ENCODE data around the gene PRMT1. TPM values are rescaled to one million over a fixed set of nuclear protein-coding genes. Genes with fewer than 3 reads are reported as not detected.

The PRMT1 gene
- total RNA-seq, result 329 and 369 TPM in 2 replicates

DNA sequence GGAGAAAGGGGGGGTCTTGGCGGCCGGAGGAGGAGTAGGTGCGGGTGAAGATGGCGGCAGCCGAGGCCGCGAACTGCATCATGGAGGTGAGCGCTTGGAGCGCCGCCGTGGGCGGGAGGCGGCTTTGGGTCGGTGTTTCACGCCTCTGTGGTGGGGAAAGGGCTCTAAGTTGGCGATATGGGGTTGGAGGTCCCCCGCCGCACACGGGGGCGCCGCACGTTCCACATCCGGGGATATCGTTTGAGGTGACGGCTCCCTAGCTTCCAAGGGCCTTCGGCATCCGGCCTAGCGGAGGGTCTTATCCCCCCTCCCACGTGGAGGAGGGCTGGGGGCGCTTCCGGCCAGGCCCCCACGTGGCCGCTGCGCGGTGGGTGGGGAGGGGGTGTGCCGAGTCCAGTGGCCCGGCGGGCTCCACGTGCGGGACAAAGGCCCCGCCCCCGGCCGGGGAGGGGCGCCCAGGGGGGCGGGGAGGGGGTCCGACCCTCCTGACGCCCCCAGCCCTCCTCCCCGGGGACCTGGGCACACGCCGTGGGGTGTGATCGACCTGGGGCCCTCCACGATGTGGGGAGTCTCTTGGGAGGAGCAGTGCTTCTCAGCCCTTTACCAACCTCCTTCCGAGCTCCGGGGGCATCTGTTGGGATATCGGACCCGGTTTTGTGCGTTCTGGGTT, at the start of gene PRMT1:
Gene PRMT1 (plus strand): TSS at position 41 of the 670 bp plus-strand sequence. CDS start 10 bp downstream, at position 51.

DNA sequence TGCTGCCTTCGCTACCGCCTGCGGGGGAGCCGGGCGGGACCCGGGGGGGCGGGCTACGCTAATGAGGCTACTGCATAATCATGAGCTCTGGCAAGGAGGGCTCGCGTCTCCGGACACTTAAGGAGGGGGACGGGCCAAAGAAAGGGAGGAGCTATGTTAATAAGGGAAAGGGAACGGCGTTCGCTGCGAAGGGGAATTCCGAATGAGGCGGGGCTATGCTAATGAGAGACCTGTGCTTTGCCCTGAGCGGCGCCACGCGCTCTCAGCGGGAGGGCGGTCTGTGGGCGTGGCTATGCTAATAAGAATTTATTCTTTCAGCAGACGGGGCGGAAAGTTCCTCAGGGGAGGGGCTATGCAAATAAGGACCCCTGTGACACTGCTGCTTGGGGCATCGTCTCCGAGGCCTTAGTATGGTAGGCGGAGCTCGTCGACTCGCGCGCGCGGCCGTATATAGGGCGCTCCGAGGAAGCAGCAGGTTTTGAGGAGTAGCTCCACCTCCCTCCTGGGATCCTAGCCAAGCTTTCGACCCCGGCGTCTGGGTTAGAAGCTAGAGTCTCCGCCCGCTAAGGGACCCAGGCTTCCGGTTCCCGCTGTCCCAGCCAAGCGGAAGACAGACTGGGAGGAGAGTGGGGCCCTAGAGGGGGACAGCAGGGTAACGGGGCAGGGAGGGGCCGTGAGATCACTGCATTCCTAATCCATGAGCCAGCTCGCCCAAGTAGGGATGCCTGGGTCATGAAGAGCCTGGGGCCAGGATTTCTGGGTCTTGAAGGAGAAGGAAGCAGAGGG, 36.8 kb upstream of the PRMT1 start, which contains the start of gene RRAS:
Gene RRAS (minus strand): TSS at position 31 of the 786 bp plus-strand sequence. CDS start 45 bp downstream, outside the sequence.

DNA sequence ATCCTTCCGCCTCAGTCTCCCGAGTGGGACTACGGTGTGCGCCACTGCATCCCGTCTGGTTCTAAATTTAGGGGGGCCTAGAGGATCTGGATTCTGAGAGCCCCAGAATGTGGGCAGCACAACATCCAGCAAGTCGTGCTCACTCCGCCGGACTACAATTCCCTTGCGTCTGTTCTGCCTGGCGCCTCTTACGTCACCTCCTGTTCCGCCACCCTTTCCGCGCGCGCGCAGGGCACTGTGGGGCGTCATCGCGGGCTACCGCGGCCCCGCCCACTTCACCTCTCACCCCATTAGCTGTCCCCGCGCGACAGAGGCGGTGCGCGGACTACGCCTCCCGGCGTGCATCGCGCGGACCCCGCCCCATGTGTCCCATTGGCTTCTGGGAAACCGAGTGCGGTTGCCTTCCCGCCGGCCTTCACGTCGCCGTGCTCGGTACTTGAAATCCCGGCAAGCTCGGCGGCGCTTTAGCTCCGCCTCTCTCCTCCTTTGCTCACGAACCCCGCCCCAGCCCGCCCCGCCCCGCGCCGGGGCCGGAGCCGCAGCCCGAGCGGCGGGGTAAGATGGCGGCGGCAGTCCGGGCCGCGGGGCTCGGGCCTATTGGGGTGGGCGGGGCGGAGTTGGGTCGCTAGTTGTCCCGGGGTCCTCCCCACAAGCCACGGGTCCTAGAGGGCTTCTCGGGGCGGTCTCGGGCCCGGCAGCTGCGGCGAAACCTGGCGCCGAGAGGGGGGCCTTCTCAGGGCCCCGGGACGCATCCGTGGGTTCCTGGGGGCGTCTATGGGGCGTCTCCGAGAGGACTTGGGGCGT, 35.2 kb upstream of the PRMT1 start, which contains the start of gene SCAF1:
Gene SCAF1 (plus strand): TSS at position 522 of the 804 bp plus-strand sequence. CDS start 2,818 bp downstream, outside the sequence.

DNA sequence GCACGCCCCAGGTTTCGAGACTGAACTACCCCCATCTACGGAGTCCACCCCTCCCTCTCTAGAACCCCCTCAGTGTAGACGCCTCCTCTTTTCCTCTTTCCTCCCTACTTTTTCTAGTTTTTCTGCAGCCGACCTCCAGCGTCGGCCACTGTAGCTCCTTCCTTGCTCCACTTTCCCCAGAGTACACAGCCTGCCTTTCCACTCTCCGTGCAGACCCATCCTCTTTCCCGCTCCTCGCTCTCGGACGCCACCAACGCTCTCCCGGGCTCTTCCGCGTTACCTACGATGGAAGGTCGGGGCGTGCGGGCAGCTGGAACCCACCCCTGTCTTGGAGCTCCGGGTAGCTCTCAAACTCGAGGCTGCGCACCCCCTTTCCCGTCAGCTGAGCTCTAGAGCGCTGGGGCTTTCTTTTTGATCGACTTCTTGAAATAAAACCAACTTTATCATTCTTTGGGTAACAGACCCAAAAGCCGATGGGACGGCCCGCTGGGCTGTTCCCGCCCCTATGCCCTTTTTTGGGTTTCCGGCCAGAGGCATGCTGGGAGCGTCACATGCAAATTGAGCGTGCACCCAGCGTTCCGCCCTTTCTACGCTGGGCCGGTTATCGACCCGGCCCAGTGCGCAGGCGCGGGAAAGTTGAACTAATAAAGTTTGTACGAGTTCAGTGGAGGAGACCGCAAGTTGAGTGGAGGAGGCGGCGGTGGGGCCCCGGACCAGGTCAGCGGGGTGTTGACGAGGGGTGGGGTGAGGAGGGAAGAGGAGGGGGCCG, 11.5 kb upstream of the PRMT1 start, which contains the start of the genes BCL2L12 and IRF3:
Gene BCL2L12 (plus strand): TSS at position 583 of the 769 bp plus-strand sequence. CDS start 760 bp downstream, outside the sequence.
Gene IRF3 (minus strand): TSS at position 507 of the 769 bp plus-strand sequence. CDS start 1,019 bp downstream, outside the sequence.

DNA sequence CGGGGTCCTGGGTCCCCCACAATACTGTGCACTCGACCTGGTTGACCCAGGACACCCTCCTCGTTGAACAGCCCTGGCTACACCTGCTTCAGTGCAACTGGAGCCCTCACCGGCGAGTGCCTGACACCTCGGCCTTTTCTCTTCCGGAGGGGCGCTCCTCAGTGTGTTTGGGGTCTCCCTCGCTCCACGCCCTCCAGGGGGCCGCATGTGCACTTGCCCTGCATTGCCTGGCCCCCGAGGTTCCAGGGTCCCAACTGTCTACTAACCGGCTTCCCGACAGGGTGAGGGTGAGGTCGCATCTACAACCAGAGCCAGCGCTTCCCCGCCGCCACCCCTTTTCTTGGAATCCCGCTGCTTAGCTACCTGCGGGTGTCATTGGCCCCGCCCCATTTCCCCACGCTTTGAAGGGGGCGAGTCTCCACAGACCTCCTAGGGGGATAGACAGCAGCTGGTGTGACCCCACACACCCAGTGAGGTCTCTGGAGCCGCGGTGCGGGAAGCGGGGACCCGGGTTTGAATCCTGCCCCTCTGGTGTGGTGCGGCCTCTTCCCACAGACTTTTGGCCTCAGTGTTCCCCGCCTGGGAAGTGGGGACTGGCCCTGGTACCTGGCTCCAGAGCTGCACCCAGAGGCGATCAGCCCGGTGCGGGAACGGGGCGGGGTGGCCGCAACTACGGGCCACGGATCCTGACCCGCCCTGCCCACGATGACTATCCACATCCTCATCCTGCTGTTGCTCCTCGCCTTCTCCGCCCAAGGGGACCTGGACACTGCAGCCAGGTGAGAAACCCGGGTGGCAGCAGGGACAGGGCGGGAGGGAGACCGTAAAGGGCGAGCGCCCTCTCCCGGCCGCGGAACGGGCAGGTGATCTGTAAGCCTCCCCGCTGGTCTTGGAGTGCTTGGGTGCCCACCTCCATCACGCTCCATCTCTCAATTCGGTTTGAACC, 12.3 kb downstream of the PRMT1 start, which contains the start of gene ADM5:
Gene ADM5 (plus strand): TSS at position 462 of the 946 bp plus-strand sequence. CDS start 244 bp downstream, at position 706.

DNA sequence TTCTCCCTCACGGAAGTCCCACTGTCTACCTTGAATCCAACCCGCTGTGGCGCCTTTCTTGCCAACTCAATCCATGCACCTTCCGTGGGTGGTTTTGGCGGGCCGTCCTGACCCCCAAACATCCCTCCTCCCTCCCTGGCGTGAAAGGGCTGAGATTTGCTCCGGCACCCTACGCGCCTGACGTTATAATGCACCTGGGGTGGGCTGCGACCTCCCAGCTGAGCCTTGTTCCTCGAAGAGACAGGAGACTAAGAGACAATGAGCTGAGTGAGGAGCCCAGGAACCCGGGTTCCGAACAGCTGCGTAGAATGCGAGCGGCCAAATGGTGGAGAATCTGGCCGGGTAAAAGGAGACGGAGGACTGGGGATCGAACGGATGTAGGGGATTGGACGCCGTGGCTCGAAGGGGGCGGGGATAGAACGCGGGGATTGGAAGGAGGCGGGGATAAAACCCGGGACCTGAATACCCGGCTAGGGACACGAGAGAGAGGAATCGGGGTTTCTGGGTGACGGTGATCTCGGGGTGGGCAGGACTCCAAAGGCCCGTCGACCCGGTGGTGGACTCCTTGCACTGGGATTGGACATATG, 13.7 kb downstream of the PRMT1 start, which contains the start of gene CPT1C:
Gene CPT1C (plus strand): TSS at position 461 of the 587 bp plus-strand sequence. CDS start 1,137 bp downstream, outside the sequence.

Other genes starting within 250 kb of the PRMT1 start
- gene SLC17A7, start 235.7 kb upstream of the PRMT1 start, total RNA-seq, result under 0.01 and 0.05 TPM in 2 replicates
- 82.1 and 96.8 TPM in 2 replicates for gene PIH1D1, start 225.5 kb upstream of the PRMT1 start, total RNA-seq
- gene ALDH16A1, start 224.0 kb upstream of the PRMT1 start, total RNA-seq, result 51.6 and 62.2 TPM in 2 replicates
- gene FLT3LG, start 203.1 kb upstream of the PRMT1 start, total RNA-seq, result 6.1 and 7.9 TPM in 2 replicates
- 1,790 and 1,858 TPM in 2 replicates for gene RPL13A, start 189.7 kb upstream of the PRMT1 start, total RNA-seq
- gene RPS11, start 180.8 kb upstream of the PRMT1 start, total RNA-seq, result 3,468 and 3,616 TPM in 2 replicates
- gene FCGRT, start 164.6 kb upstream of the PRMT1 start, total RNA-seq, result 60.6 and 63.8 TPM in 2 replicates
- 26.5 and 34.0 TPM in 2 replicates for gene RCN3, start 149.3 kb upstream of the PRMT1 start, total RNA-seq
- gene NOSIP, start 96.7 kb upstream of the PRMT1 start, total RNA-seq, result 104 and 111 TPM in 2 replicates
- gene PRRG2, start 96.0 kb upstream of the PRMT1 start, total RNA-seq, result 1.1 and 3.3 TPM in 2 replicates
- 6.5 and 8.2 TPM in 2 replicates for gene PRR12, start 86.1 kb upstream of the PRMT1 start, total RNA-seq
- 79.1 and 97.7 TPM in 2 replicates for gene RRAS, start 37.1 kb upstream of the PRMT1 start, total RNA-seq
- 33.2 and 36.7 TPM in 2 replicates for gene SCAF1, start 35.1 kb upstream of the PRMT1 start, total RNA-seq
- gene IRF3, start 11.4 kb upstream of the PRMT1 start, total RNA-seq, result 46.5 and 55.2 TPM in 2 replicates
- 33.2 TPM in 2 replicates for gene BCL2L12, start 11.3 kb upstream of the PRMT1 start, total RNA-seq
- 0.33 and 0.49 TPM in 2 replicates for gene ADM5, start 12.3 kb downstream of the PRMT1 start, total RNA-seq
- gene CPT1C, start 13.8 kb downstream of the PRMT1 start, total RNA-seq, result 11.9 and 12.3 TPM in 2 replicates
- gene TSKS, start 86.0 kb downstream of the PRMT1 start, total RNA-seq, result 1.5 TPM in 1 of 2 replicates, not detected in the other
- gene AP2A1, start 89.7 kb downstream of the PRMT1 start, total RNA-seq, result 108 and 110 TPM in 2 replicates
- gene FUZ, start 136.0 kb downstream of the PRMT1 start, total RNA-seq, result 13.8 and 17.1 TPM in 2 replicates
- gene MED25, start 141.0 kb downstream of the PRMT1 start, total RNA-seq, result 25.2 and 25.6 TPM in 2 replicates
- gene PTOV1, start 173.9 kb downstream of the PRMT1 start, total RNA-seq, result 57.6 and 64.4 TPM in 2 replicates
- 59.5 and 63.0 TPM in 2 replicates for gene PNKP, start 190.3 kb downstream of the PRMT1 start, total RNA-seq
- 26.5 and 30.4 TPM in 2 replicates for gene AKT1S1, start 200.1 kb downstream of the PRMT1 start, total RNA-seq
- 18.0 and 20.2 TPM in 2 replicates for gene TBC1D17, start 200.4 kb downstream of the PRMT1 start, total RNA-seq
- gene IL4I1, start 219.6 kb downstream of the PRMT1 start, total RNA-seq, result 24.2 and 29.4 TPM in 2 replicates